RWPE1 (cell line): ENCODE data around the gene ZNF133.
A peak's percentile ranks its signal among the peaks of the same experiment; 100 is the strongest.

Experiments
- CTCF ChIA-PET: fragments of 350-600 bp; sonication (Branson Sonifier 250); formaldehyde crosslinking; extraction: SDS; loops from one replicate; lab custom pipeline; 2021; lab: Yijun Ruan, JAX
- POLR2A ChIA-PET: fragments of 400-600 bp; formaldehyde crosslinking; extraction: SDS; loops from one replicate; lab custom pipeline; 2020; ENCODE audit warnings: antibody characterized with exemption; ENCODE audit not compliant: low non-redundant PET; lab: Yijun Ruan, JAX
- DNase-seq: peaks from one replicate; pipeline ENCODE4 v3.0.0; 2012; ENCODE audit warnings: low spot score
- H3K27ac ChIP-seq: fragments of 450-650 bp; 2 replicates; pipeline ENCODE4 v1.5.1; 2017
- CTCF ChIP-seq: fragments of 450-650 bp; conservative IDR thresholded peaks from 2 replicates; pipeline ENCODE4 v1.5.1; 2017; ENCODE audit warnings: low read depth, mild to moderate bottlenecking

The ZNF133 gene

DNA sequence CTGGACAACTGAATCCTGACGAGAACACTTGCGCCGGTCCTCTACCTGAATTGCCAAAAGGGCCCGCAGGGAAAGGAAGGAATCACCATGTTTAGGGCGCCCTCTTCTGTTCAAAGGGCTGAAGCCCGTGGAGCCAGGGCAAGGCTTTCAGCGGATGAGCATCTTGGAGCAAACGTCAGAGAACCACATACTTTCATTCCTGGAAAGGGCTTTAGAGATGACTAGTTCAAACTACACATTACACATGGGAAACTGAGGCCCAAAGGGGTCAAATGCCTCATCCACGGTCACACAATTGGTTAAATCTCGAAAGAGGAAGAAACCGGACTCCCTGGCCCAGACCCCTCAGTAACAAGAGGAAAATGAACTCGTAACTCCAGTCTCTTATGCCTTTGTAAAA is 11.5 kb upstream of the ZNF133 start:
- POLR2A ChIA-PET: no interaction called here
- peak; percentile 95 for TF ChIP-seq CTCF
- CTCF ChIA-PET: interaction anchor here (1.2 kb wide), 1 partner anchor 79 kb away, joined by 6 read pairs; no protein-coding TSS in a partner anchor
- DNase-seq: peak; percentile 79
- no peak overlapping the region for H3K27ac ChIP-seq

GRCh38 chr20:18279242-18279641 is 9.1 kb upstream of the ZNF133 start:
- no peak for DNase-seq
- ChIA-PET POLR2A (no interaction called here), CTCF (no interaction called here)
- H3K27ac ChIP-seq: no peak overlapping the region
- no peak for TF ChIP-seq CTCF

DNA sequence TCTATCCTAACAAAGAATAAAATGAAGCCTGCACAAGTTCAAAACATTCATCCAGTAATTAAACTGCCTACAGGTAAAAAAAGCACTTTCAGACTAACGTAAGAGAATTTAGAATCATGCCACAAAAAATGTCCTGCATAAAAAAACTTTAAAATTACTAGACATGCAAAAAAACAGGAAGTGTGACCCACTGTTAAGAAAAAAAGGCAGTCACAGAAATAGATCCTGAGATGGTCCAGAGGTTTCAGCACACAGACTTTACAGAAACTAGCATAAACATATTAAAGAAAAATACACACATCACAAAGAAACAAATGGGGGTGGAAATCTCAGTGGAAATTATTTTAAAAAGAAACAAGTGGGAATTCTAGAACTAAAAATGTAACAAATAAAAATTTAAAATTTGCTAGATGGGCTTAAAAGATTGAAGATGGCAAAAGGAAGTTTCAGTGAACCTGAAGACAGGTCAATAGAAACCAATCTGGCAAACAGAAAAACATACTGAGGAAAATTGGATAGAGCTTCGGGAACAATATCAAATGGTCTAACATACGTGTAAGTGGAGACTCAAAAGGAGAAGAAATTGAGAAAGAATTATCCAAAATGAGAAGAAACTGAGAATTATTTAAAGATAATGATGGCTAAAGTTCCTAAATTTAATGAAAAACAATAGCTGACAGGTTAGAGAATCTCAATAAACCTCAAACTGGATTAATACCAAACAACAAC is 3.4 kb upstream of the ZNF133 start:
- no peak overlapping the region for H3K27ac ChIP-seq
- ChIA-PET POLR2A (no interaction called here), CTCF (no interaction called here)
- DNase-seq: no peak
- no peak for TF ChIP-seq CTCF

DNA sequence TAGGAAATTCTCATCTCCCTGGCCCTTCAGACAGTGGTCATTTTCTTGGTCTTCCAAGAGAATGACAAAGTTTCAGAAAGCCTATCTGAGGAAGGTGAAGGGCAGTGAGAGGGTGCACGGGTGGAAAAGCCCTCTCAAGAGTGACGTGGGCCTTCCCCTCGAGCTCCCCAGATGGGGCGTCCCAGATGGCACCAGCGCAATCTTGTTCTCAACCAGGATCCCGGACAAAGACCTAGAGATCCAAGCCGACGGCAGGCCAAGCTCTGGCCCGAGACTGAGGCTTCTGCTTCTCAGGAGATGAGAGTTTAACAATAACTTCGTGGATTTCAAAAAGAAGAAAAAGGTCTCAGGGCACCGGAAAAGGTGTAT is 797 bp upstream of the ZNF133 start:
- no peak for TF ChIP-seq CTCF
- peak overlapping the region; percentile 90 for H3K27ac ChIP-seq
- CTCF ChIA-PET: interaction anchor here (0.8 kb wide), 2 partner anchors 25 to 462 kb away, joined by 3 read pairs; no protein-coding TSS in a partner anchor
- POLR2A ChIA-PET: interaction anchor here (1.0 to 1.1 kb wide), 2 partner anchors 150 to 316 kb away, joined by 4 to 5 read pairs; partner anchors contain the start of genes KAT14 and PET117
- no peak for DNase-seq

GRCh38 chr20:18288749-18289267 is 481 bp downstream of the ZNF133 start:
- peak overlapping the region; percentile 90 for H3K27ac ChIP-seq
- POLR2A ChIA-PET: no interaction called here
- peak; percentile 39 for DNase-seq
- CTCF ChIA-PET: interaction anchor here (0.6 to 0.7 kb wide), 4 partner anchors 32 to 1758 kb away, joined by 3 read pairs; no protein-coding TSS in a partner anchor
- no peak for TF ChIP-seq CTCF

DNA sequence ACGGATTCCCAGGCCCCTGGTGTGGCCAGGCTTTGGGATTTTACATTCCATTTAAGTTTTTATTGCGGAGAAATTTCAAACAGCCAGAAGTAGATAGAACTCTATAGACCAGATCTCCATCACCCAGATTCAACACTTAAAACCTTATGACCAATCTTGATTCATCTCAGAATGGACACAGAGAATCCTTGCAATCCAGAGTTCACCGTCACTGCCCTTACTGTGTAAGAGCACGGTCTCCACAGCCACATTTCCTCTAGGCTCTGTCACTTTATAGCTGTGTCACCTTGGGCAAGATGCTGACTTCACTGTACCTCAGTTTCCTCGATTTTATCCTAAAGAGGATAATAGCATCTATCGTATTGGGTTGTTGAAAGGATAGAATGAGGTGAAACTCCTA is 979 bp downstream of the ZNF133 start:
- ChIA-PET CTCF (interaction anchor here (0.6 kb wide), 2 partner anchors 11 to 294 kb away, joined by 3 read pairs; no protein-coding TSS in a partner anchor), POLR2A (no interaction called here)
- peak overlapping the region; percentile 90 for H3K27ac ChIP-seq
- DNase-seq: no peak
- no peak for TF ChIP-seq CTCF
